D721Med (cell line): ENCODE measurements around the gene SSPN.

Experiments
- DNase-seq: peaks from one replicate; pipeline ENCODE4 v3.0.0; 2011; ENCODE audit warnings: low spot score; ENCODE audit not compliant: insufficient read length
- FAIRE-seq: peaks from 2 replicates; lab custom pipeline; 2011; peaks lifted over from hg19 to GRCh38; lab: Jason Lieb, UNC
- CTCF ChIP-seq: IDR thresholded peaks from 2 replicates; pipeline ENCODE4 v1.5.1; 2012; ENCODE audit warnings: mild to moderate bottlenecking, control low read depth; ENCODE audit not compliant: insufficient read depth; ENCODE audit errors: missing control alignments

The SSPN gene

GRCh38 chr12:26212396-26212795 lies 17.0 kb downstream of the SSPN start:
- DNase-seq (no peak), FAIRE-seq (no peak)
- TF ChIP-seq CTCF = no peak

GRCh38 chr12:26212988-26213387 lies 17.6 kb downstream of the SSPN start:
- no peak for TF ChIP-seq CTCF
- DNase-seq (no peak), FAIRE-seq (no peak)

- no peak for FAIRE-seq
- TF ChIP-seq CTCF = no peak
- DNase-seq = no peak
Measured at GRCh38 chr12:26214121-26214520, 18.7 kb downstream of the SSPN start.

- TF ChIP-seq CTCF = no peak
- no peak for DNase-seq
- no peak for FAIRE-seq
Measured at GRCh38 chr12:26219736-26220135, 24.4 kb downstream of the SSPN start.

DNA sequence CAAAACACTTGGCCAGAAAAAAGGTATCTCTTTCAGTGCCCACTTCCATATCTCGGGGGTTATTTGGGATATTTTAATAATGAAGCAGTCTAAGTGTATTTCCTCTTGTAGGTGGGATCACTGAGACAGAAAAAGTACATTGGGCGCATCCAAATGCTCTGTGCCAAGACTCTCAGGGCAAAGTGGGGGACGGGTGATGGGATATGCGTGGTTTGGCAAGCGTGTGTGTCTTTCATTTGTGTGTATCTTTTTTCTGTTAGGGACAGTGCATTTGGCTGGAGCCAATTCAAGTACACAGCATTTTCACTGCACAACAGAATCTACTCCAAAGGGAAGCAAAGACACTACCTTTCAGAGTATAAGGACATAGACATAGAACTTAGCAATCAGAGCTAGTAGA lies 29.3 kb downstream of the SSPN start:
- FAIRE-seq (no peak), DNase-seq (no peak)
- TF ChIP-seq CTCF = no peak

DNA sequence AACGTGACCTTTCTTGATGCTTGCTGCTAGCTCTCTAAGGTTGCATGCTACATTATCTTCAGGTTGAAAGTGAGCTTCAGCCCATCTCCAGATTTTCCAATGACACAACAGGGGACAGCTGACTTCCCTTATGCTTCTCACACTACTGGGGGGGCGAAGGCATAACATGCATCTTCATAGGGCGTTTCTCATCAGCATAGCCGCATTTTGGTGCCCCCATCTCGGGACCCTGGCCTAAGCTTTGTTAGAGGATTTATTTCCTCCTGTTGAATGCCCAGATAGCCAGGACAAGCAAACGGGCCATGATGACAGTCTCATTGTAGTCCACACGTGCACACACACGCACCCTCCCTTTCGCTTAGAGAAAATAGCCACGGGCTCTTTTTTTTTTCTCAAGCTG lies 30.7 kb downstream of the SSPN start:
- FAIRE-seq = no peak
- DNase-seq = no peak
- TF ChIP-seq CTCF = no peak

DNA sequence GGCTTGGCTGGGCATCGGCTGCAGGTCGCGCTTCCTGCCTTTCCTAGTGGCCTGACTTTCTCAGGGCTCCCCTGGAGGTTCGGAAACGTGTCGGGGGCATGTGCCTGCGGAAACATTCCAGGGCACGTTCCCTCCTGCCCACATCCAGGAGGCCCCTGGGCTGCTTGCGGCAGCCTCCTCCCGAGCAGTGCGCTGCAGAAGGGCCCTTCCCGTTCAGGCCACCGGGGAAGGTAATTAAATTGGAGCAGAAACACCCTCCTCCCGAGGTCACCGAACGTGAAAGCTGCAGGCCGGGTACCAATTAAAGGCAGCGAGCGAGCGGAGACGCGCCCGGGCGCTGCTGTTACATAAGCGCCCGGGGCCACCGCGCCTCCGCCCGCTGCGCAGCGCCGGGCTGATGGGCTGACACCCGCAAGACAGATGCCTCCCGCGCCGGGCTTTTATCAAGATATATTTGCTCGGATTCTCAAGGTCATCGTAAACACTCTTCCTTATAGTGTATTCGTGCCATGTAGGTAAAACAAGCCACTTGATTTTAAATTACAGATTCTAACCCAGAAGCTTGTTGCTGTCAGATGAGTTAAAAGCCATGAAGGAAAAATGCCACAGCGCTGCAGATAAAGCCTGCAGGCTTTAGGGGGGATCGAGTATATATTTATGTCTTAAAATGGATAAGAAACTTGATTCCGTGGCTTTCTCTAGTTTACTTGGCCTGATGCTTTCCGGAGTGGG lies 31.4 kb downstream of the SSPN start:
- FAIRE-seq = no peak
- no peak for TF ChIP-seq CTCF
- DNase-seq = no peak
